Ramos (cell line): Measurements from ENCODE around the gene MYOM3.

Source experiments
- in situ Hi-C: fragments of 300-500 bp; cut with MboI; formaldehyde crosslinking; loops from one replicate; pipeline ENCODE4 v1.14.3; 2022; ENCODE audit warnings: low sequenced_read_pairs; ENCODE audit not compliant: unreplicated experiment

The MYOM3 gene

GRCh38 chr1:24100945-24101737, 10.8 kb downstream of the MYOM3 start:
- in situ Hi-C loops, result no loop called here

- in situ Hi-C loops, result no loop called here
Measured at GRCh38 chr1:24098943-24099638, 12.8 kb downstream of the MYOM3 start.

- in situ Hi-C loops, result no loop called here
Measured at GRCh38 chr1:24098102-24098501, 13.8 kb downstream of the MYOM3 start.

GRCh38 chr1:24097663-24098062, 14.3 kb downstream of the MYOM3 start:
- in situ Hi-C loops, result no loop called here

- in situ Hi-C loops, result no loop called here
Measured at GRCh38 chr1:24096739-24097103, 15.2 kb downstream of the MYOM3 start.

GRCh38 chr1:24096009-24096738, 15.8 kb downstream of the MYOM3 start:
- in situ Hi-C loops, result no loop called here

- in situ Hi-C loops, result no loop called here
Measured at GRCh38 chr1:24095140-24095859, 16.6 kb downstream of the MYOM3 start.

GRCh38 chr1:24094554-24094953, 17.4 kb downstream of the MYOM3 start:
- in situ Hi-C loops, result no loop called here

GRCh38 chr1:24093732-24094131, 18.2 kb downstream of the MYOM3 start:
- in situ Hi-C loops, result no loop called here

GRCh38 chr1:24092979-24093378, 19.0 kb downstream of the MYOM3 start:
- in situ Hi-C loops, result no loop called here

- in situ Hi-C loops, result no loop called here
Measured at GRCh38 chr1:24091971-24092482, 19.9 kb downstream of the MYOM3 start.

GRCh38 chr1:24090736-24091135, 21.2 kb downstream of the MYOM3 start:
- in situ Hi-C loops, result no loop called here

- in situ Hi-C loops, result no loop called here
Measured at GRCh38 chr1:24089743-24090555, 22.0 kb downstream of the MYOM3 start.

GRCh38 chr1:24089027-24089742, 22.8 kb downstream of the MYOM3 start:
- in situ Hi-C loops, result no loop called here

GRCh38 chr1:24086466-24086865, 25.5 kb downstream of the MYOM3 start:
- in situ Hi-C loops, result no loop called here

- in situ Hi-C loops, result no loop called here
Measured at GRCh38 chr1:24085546-24085945, 26.4 kb downstream of the MYOM3 start.

GRCh38 chr1:24085007-24085406, 26.9 kb downstream of the MYOM3 start:
- in situ Hi-C loops, result no loop called here

GRCh38 chr1:24084050-24084449, 27.9 kb downstream of the MYOM3 start:
- in situ Hi-C loops, result no loop called here

GRCh38 chr1:24082372-24082771, 29.6 kb downstream of the MYOM3 start:
- in situ Hi-C loops, result no loop called here
